Loucy (cell line): ENCODE measurements around the gene ARNT2.

Experiments used
- H2AFZ ChIP-seq: fragments of 200-600 bp; sonication (generic); 2 replicates; pipeline ENCODE4 v1.6.0; 2016; ENCODE audit warnings: antibody characterized with exemption, mild to moderate bottlenecking, low read length, moderate library complexity
- H3F3A ChIP-seq: fragments of 200-600 bp; 2 replicates; pipeline ENCODE4 v1.6.0; 2016; ENCODE audit warnings: antibody characterized with exemption, low read depth, mild to moderate bottlenecking
- H3K27me3 ChIP-seq: fragments of 200-600 bp; sonication (generic); 2 replicates; pipeline ENCODE4 v1.6.1; 2014; ENCODE audit warnings: low read length, mild to moderate bottlenecking; ENCODE audit not compliant: insufficient read depth, poor library complexity, severe bottlenecking
- H3K36me3 ChIP-seq: fragments of 200-600 bp; sonication (generic); 2 replicates; pipeline ENCODE4 v1.6.1; 2016; ENCODE audit warnings: low read length; ENCODE audit not compliant: insufficient read depth
- H3K4me1 ChIP-seq: fragments of 200-600 bp; sonication (generic); 2 replicates; pipeline ENCODE4 v1.5.1; 2014; ENCODE audit warnings: low read length, mild to moderate bottlenecking; ENCODE audit not compliant: insufficient read depth, poor library complexity, severe bottlenecking
- H3K4me2 ChIP-seq: fragments of 200-600 bp; sonication (generic); 2 replicates; pipeline ENCODE4 v1.6.0; 2014; ENCODE audit warnings: antibody characterized with exemption, low read length, low read depth, mild to moderate bottlenecking; ENCODE audit not compliant: poor library complexity, severe bottlenecking
- H3K4me3 ChIP-seq: fragments of 200-600 bp; sonication (generic); 2 replicates; pipeline ENCODE4 v1.5.1; 2014; ENCODE audit warnings: low read length, mild to moderate bottlenecking, mixed read lengths; ENCODE audit not compliant: poor library complexity, severe bottlenecking
- H3K79me2 ChIP-seq: fragments of 200-600 bp; sonication (generic); 2 replicates; pipeline ENCODE4 v1.6.1; 2014; ENCODE audit warnings: low read length; ENCODE audit not compliant: insufficient read depth
- H3K9ac ChIP-seq: fragments of 200-600 bp; sonication (generic); 2 replicates; pipeline ENCODE4 v1.6.0; 2014; ENCODE audit warnings: mild to moderate bottlenecking, low read depth, low read length, moderate library complexity; ENCODE audit not compliant: poor library complexity, severe bottlenecking
- H3K9me2 ChIP-seq: fragments of 200-600 bp; sonication (generic); replicated peaks from 2 replicates; pipeline ENCODE4 v1.6.1; 2016; ENCODE audit warnings: low read depth, low read length, mixed read lengths
- H3K9me3 ChIP-seq: fragments of 200-600 bp; sonication (generic); 2 replicates; pipeline ENCODE4 v1.6.1; 2014; ENCODE audit warnings: mild to moderate bottlenecking, antibody characterized with exemption, low read length, low read depth; ENCODE audit not compliant: insufficient read depth
- H4K20me1 ChIP-seq: fragments of 200-600 bp; sonication (generic); 2 replicates; pipeline ENCODE4 v1.6.0; 2014; ENCODE audit warnings: antibody characterized with exemption, low read length, mild to moderate bottlenecking; ENCODE audit not compliant: insufficient read depth, poor library complexity, severe bottlenecking
- EZH2phosphoT487 ChIP-seq: fragments of 200-600 bp; IDR thresholded peaks from 2 replicates; pipeline ENCODE4 v1.6.1; 2018; ENCODE audit warnings: antibody characterized with exemption, mild to moderate bottlenecking, moderate library complexity, borderline replicate concordance
- TF ChIP-seq, protein P1 (sequence below): fragments of 200-600 bp; sonication (generic); conservative IDR thresholded peaks from 2 replicates; pipeline ENCODE4 v1.5.1; 2014; ENCODE audit warnings: mild to moderate bottlenecking, antibody characterized with exemption, low read length

ARNT2 gene

DNA sequence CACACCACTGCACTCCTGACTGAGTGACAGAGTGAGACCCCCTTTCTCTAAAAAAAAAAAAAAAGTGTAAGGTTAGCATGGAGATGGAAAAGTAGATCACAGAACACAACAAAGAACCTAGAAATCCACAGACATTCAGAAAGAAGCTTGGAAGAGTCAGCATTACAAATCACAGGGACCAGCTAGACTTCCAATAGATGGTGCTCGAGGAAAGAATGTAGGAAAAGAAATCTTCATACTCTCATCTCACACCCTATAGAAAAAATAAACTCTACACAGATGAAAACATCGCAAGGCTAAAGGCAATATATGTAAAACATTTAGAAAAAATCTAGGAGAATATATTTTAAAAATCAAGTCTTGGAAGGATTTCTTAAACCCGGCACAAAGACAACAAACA, 196.4 kb downstream of the ARNT2 start:
- Histone ChIP-seq H3K4me2 (no peak overlapping the region), H4K20me1 (no peaks in the 10 kb centered on the region)
- no peak for TF ChIP-seq EZH2phosphoT487
- TF ChIP-seq, protein P1, sequence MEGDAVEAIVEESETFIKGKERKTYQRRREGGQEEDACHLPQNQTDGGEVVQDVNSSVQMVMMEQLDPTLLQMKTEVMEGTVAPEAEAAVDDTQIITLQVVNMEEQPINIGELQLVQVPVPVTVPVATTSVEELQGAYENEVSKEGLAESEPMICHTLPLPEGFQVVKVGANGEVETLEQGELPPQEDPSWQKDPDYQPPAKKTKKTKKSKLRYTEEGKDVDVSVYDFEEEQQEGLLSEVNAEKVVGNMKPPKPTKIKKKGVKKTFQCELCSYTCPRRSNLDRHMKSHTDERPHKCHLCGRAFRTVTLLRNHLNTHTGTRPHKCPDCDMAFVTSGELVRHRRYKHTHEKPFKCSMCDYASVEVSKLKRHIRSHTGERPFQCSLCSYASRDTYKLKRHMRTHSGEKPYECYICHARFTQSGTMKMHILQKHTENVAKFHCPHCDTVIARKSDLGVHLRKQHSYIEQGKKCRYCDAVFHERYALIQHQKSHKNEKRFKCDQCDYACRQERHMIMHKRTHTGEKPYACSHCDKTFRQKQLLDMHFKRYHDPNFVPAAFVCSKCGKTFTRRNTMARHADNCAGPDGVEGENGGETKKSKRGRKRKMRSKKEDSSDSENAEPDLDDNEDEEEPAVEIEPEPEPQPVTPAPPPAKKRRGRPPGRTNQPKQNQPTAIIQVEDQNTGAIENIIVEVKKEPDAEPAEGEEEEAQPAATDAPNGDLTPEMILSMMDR, result no peak

DNA sequence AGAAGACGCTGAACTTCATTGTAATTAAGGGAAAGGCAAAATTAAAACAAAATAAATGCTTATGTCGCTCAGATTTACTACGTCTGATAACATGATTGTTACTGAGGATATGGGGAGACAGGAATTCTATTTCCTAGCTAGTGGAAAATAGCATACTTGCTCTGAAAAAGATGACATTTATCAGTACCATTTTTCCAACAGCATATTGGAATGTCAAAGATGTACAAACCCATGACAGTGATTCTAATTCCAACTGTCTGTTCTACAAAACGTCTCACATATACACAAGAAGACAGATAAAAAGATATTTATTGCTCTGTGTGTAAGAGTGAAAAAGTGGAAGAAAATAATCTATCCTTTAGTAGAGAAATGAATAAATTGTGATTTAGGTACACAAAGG, 197.1 kb downstream of the ARNT2 start:
- Histone ChIP-seq H3K4me2 (no peak overlapping the region), H3K9ac (no peak overlapping the region), H3K9me3 (no peaks in the 10 kb centered on the region), H3K27me3 (no peaks in the 10 kb centered on the region), H3K79me2 (no peaks in the 10 kb centered on the region), H2AFZ (no peak overlapping the region), H3K9me2 (no peaks in the 10 kb centered on the region), H3K4me3 (no peak overlapping the region), H3K36me3 (no peaks in the 10 kb centered on the region), H4K20me1 (no peaks in the 10 kb centered on the region), H3K4me1 (no peaks in the 10 kb centered on the region), H3F3A (no peaks in the 10 kb centered on the region)
- TF ChIP-seq, protein P1, result no peak
- TF ChIP-seq EZH2phosphoT487, result no peak

More for the DNA sequence above, 196.4 kb downstream of the ARNT2 start:
- no peak overlapping the region for H3K4me3 ChIP-seq
- no peak overlapping the region for H3K9ac ChIP-seq
- no peaks in the 10 kb centered on the region for H3K9me3 ChIP-seq
- H2AFZ ChIP-seq, result no peak overlapping the region
- H3F3A ChIP-seq, result no peaks in the 10 kb centered on the region
- no peaks in the 10 kb centered on the region for H3K4me1 ChIP-seq
- H3K79me2 ChIP-seq, result no peaks in the 10 kb centered on the region
- H3K36me3 ChIP-seq, result no peaks in the 10 kb centered on the region
- H3K27me3 ChIP-seq, result no peaks in the 10 kb centered on the region
- no peaks in the 10 kb centered on the region for H3K9me2 ChIP-seq

DNA sequence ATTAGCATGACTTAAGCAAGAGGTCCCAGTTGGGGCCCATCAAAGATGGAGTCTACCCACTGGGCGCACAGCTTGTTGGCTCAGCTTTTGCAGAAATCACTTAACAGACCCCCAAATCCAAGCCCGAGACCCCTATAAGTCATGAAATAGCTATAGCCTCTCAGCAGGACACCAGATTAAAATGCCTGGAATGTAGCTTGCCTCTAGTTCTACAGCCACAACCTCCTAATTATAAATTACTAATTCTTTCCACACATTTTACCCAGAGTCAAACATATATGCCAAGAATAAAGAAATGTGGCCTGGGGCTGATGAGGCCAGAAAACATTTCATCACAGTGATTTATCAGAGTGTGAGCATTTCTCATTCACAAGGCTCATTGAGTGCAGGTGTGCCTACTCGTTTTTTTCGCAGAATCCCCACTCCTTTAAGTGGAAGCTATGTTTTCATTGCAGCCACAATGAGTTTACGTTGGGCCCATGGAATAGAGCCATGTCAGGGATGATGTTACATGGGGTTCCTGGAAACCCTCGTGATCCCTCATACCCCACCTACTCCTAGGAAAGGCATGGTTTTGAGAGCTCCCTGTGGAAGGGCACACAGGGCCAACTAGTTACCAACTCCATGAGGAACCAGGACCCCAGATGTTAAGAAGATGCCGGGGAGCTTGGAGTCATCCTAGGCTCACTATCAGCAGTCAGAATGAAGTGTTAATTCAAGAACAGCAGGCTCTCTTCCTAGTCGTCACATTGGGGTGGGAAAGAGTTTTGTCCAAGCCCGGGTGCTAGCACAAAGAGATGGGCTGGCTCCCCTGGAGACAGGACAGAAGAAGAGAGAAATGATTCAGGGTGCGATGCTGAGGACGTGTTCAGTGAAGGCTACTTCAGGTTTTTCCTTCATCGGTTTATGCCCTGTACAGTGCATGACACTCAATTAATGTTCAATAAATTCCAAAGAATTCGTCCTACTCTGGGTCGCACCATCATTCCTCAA, 200.7 kb downstream of the ARNT2 start:
- TF ChIP-seq, protein P1, result no peak
- no peak for TF ChIP-seq EZH2phosphoT487
- no peaks in the 10 kb centered on the region for H3F3A ChIP-seq

More for the DNA sequence above, 200.7 kb downstream of the ARNT2 start:
- Histone ChIP-seq H3K4me2 (no peak overlapping the region), H3K4me1 (no peaks in the 10 kb centered on the region), H3K79me2 (no peaks in the 10 kb centered on the region), H3K36me3 (no peaks in the 10 kb centered on the region), H3K4me3 (no peak overlapping the region), H3K27me3 (no peaks in the 10 kb centered on the region), H2AFZ (no peak overlapping the region), H3K9ac (no peak overlapping the region), H3K9me3 (no peaks in the 10 kb centered on the region), H3K9me2 (no peaks in the 10 kb centered on the region), H4K20me1 (no peaks in the 10 kb centered on the region)
